Spinal cord (tissue), 10 donors: ENCODE data around the gene APP. TPM values are rescaled to one million over a fixed set of nuclear protein-coding genes. Genes with fewer than 3 reads are reported as not detected.

Experiments used
- DNase-seq, 6 donors: peaks; one replicate each; pipeline versions ENCODE4 v3.0.0 to v3.0.0-alpha.2; 2013 to 2015; ENCODE audit warnings: low spot score in 6 of 6, low read depth in 4 of 6
- H3K27ac ChIP-seq: one replicate; pipeline ENCODE4 v1.5.1; 2013; ENCODE audit warnings: low read depth, low read length, control low read depth
- H3K27me3 ChIP-seq: one replicate; pipeline ENCODE4 v1.6.1; 2013; ENCODE audit warnings: low read length; ENCODE audit not compliant: control insufficient read depth, insufficient read depth
- H3K36me3 ChIP-seq: one replicate; pipeline ENCODE4 v1.6.1; 2013; ENCODE audit warnings: low read length; ENCODE audit not compliant: control insufficient read depth, insufficient read depth
- H3K4me1 ChIP-seq: one replicate; pipeline ENCODE4 v1.6.1; 2013; ENCODE audit warnings: low read length; ENCODE audit not compliant: control insufficient read depth, insufficient read depth
- H3K4me3 ChIP-seq: one replicate; pipeline ENCODE4 v1.5.1; 2013; ENCODE audit warnings: low read depth, low read length, control low read depth
- H3K9me3 ChIP-seq: one replicate; pipeline ENCODE4 v1.6.1; 2013; ENCODE audit warnings: low read length; ENCODE audit not compliant: control insufficient read depth, insufficient read depth
- WGBS: methylation state at CpG from one replicate; pipeline ENCODE4 v1.1.5; 2013; ENCODE audit warnings: missing lambda C conversion rate; ENCODE audit not compliant: insufficient coverage; 5-methylcytosine and 5-hydroxymethylcytosine counted together
- polyA plus RNA-seq, 2 donors: library from polyadenylated mRNA; unstranded; fragments of 120-200 nt; gene quantifications; one replicate each; pipeline ENCODE4 v1.2.1, GENCODE V29; 2013; ENCODE audit not compliant: insufficient read length in 2 of 2
- total RNA-seq, 2 donors: library from RNA; depleted of rRNA in 1 of 2; stranded (reverse); fragments of 120-200 nt in 1 of 2; fragments of >200 nt in 1 of 2; gene quantifications; one replicate each; pipeline versions ENCODE4 v1.2.3 to v1.2.4, GENCODE V29; 2013 to 2014
- donor health status: healthy.

APP gene
- total and polyA plus RNA-seq, 4 donors: 606 to 947 (median 855) TPM

GRCh38 chr21:26148071-26148839 lies 22.3 kb downstream of the APP start:
- no peaks in the 10 kb centered on the region for H3K9me3 ChIP-seq
- no peak overlapping the region for H3K4me3 ChIP-seq
- no peak overlapping the region for H3K27ac ChIP-seq
- H3K27me3 ChIP-seq: no peaks in the 10 kb centered on the region
- H3K4me1 ChIP-seq: peaks cover 11% of the 10 kb centered on the region
- DNase-seq: no peak
- no peaks in the 10 kb centered on the region for H3K36me3 ChIP-seq
- no CpG with 5 or more reads among the region's 3 CpGs for WGBS

- no peaks in the 10 kb centered on the region for H3K27me3 ChIP-seq
- no peak for DNase-seq
- H3K36me3 ChIP-seq: no peaks in the 10 kb centered on the region
- WGBS: no CpG with 5 or more reads among the region's 4 CpGs
- H3K4me1 ChIP-seq: peaks cover 11% of the 10 kb centered on the region
- no peaks in the 10 kb centered on the region for H3K9me3 ChIP-seq
- H3K27ac ChIP-seq: no peak overlapping the region
- H3K4me3 ChIP-seq: no peak overlapping the region
Observed at GRCh38 chr21:26147535-26147934, 23.0 kb downstream of the APP start.

GRCh38 chr21:26146681-26147080 lies 23.9 kb downstream of the APP start:
- no peaks in the 10 kb centered on the region for H3K36me3 ChIP-seq
- H3K4me1 ChIP-seq: peaks cover 8% of the 10 kb centered on the region
- H3K27ac ChIP-seq: no peak overlapping the region
- WGBS: no CpG with 5 or more reads among the region's 1 CpG
- H3K27me3 ChIP-seq: no peaks in the 10 kb centered on the region
- DNase-seq: no peak
- no peaks in the 10 kb centered on the region for H3K9me3 ChIP-seq
- no peak overlapping the region for H3K4me3 ChIP-seq

GRCh38 chr21:26144031-26144430 lies 26.5 kb downstream of the APP start:
- H3K4me3 ChIP-seq: no peak overlapping the region
- H3K9me3 ChIP-seq: no peaks in the 10 kb centered on the region
- no CpG with 5 or more reads among the region's 4 CpGs for WGBS
- H3K4me1 ChIP-seq: peaks cover 6% of the 10 kb centered on the region
- H3K27me3 ChIP-seq: no peaks in the 10 kb centered on the region
- H3K27ac ChIP-seq: no peak overlapping the region
- H3K36me3 ChIP-seq: no peaks in the 10 kb centered on the region
- DNase-seq: no peak

- 95% methylated on average over 4 of the region's 5 CpGs for WGBS
- Histone ChIP-seq H3K27me3 (no peaks in the 10 kb centered on the region), H3K4me3 (no peak overlapping the region), H3K27ac (no peak overlapping the region), H3K4me1 (no peaks in the 10 kb centered on the region), H3K36me3 (no peaks in the 10 kb centered on the region), H3K9me3 (no peaks in the 10 kb centered on the region)
- DNase-seq: no peak
Observed at GRCh38 chr21:26142363-26142762, 28.2 kb downstream of the APP start.

GRCh38 chr21:26140926-26141325 lies 29.6 kb downstream of the APP start:
- no peak overlapping the region for H3K27ac ChIP-seq
- H3K27me3 ChIP-seq: no peaks in the 10 kb centered on the region
- no CpG with 5 or more reads among the region's 3 CpGs for WGBS
- H3K4me1 ChIP-seq: peaks cover 4% of the 10 kb centered on the region
- no peak for DNase-seq
- no peaks in the 10 kb centered on the region for H3K9me3 ChIP-seq
- no peak overlapping the region for H3K4me3 ChIP-seq
- no peaks in the 10 kb centered on the region for H3K36me3 ChIP-seq

- no peaks in the 10 kb centered on the region for H3K9me3 ChIP-seq
- H3K27ac ChIP-seq: no peak overlapping the region
- H3K27me3 ChIP-seq: no peaks in the 10 kb centered on the region
- DNase-seq: peak in 2 of 6 donors; percentile 39 to 47
- no peak overlapping the region for H3K4me3 ChIP-seq
- 0% methylated on average over 1 of the region's 6 CpGs for WGBS
- no peaks in the 10 kb centered on the region for H3K36me3 ChIP-seq
- peaks cover 4% of the 10 kb centered on the region for H3K4me1 ChIP-seq
Observed at GRCh38 chr21:26140164-26140579, 30.4 kb downstream of the APP start.

GRCh38 chr21:26138615-26139257 lies 31.8 kb downstream of the APP start:
- no peak for DNase-seq
- no CpG with 5 or more reads among the region's 6 CpGs for WGBS
- no peak overlapping the region for H3K4me3 ChIP-seq
- H3K27me3 ChIP-seq: no peaks in the 10 kb centered on the region
- no peak overlapping the region for H3K27ac ChIP-seq
- no peaks in the 10 kb centered on the region for H3K9me3 ChIP-seq
- H3K36me3 ChIP-seq: no peaks in the 10 kb centered on the region
- H3K4me1 ChIP-seq: peaks cover 4% of the 10 kb centered on the region

GRCh38 chr21:26137379-26138060 lies 33.0 kb downstream of the APP start:
- Histone ChIP-seq H3K4me3 (no peak overlapping the region), H3K9me3 (no peaks in the 10 kb centered on the region), H3K27me3 (no peaks in the 10 kb centered on the region), H3K27ac (no peak overlapping the region), H3K4me1 (peaks cover 4% of the 10 kb centered on the region), H3K36me3 (no peaks in the 10 kb centered on the region)
- no CpG with 5 or more reads among the region's 4 CpGs for WGBS
- DNase-seq: no peak
